GM12865 (cell line): ENCODE measurements around the gene PSMG3.
"Not testable (repeated sequence)": the region's sequence is repeated elsewhere in the genome, so short reads cannot be mapped to it uniquely, and the experiment has no call there.

Experiments
- DNase-seq: peaks from one replicate; pipeline ENCODE4 v3.0.0; 2010; ENCODE audit warnings: low read depth
- H3K4me3 ChIP-seq: 2 replicates; pipeline ENCODE4 v1.5.1; 2011; ENCODE audit warnings: mild to moderate bottlenecking, low read depth, low read length, control low read depth
- TF ChIP-seq, protein P1 (sequence below): IDR thresholded peaks from 2 replicates; pipeline ENCODE4 v1.5.1; 2011; ENCODE audit warnings: low read length, control low read depth, low read depth, inconsistent platforms; ENCODE audit not compliant: insufficient read depth; ENCODE audit errors: missing control alignments

Gene PSMG3

DNA sequence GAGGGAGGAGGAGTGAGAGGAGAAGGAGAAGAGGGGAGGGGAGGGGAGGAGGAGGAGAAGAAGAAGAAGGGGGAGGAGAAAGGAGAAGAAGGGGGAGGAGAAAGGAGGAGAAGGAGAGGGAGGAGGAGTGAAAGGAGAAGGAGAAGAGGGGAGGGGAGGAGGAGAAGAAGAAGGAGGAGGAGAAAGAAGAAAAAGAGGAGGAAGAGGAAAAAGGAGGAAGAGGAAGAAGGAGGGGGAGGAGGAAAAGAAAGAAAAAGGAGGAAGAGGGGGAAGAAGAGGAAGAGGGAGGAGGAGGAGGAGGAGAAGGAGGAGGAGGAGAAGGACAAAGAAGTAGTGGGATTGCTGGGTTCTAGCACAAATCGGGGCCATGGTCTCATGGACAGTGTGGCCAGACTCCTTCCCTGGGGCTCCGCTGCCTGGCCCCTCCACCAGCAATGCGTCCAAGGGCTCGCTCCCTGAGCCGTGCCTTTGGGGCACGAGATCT is 43.5 kb downstream of the PSMG3 start:
- TF ChIP-seq, protein P1, sequence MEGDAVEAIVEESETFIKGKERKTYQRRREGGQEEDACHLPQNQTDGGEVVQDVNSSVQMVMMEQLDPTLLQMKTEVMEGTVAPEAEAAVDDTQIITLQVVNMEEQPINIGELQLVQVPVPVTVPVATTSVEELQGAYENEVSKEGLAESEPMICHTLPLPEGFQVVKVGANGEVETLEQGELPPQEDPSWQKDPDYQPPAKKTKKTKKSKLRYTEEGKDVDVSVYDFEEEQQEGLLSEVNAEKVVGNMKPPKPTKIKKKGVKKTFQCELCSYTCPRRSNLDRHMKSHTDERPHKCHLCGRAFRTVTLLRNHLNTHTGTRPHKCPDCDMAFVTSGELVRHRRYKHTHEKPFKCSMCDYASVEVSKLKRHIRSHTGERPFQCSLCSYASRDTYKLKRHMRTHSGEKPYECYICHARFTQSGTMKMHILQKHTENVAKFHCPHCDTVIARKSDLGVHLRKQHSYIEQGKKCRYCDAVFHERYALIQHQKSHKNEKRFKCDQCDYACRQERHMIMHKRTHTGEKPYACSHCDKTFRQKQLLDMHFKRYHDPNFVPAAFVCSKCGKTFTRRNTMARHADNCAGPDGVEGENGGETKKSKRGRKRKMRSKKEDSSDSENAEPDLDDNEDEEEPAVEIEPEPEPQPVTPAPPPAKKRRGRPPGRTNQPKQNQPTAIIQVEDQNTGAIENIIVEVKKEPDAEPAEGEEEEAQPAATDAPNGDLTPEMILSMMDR: no peak

DNA sequence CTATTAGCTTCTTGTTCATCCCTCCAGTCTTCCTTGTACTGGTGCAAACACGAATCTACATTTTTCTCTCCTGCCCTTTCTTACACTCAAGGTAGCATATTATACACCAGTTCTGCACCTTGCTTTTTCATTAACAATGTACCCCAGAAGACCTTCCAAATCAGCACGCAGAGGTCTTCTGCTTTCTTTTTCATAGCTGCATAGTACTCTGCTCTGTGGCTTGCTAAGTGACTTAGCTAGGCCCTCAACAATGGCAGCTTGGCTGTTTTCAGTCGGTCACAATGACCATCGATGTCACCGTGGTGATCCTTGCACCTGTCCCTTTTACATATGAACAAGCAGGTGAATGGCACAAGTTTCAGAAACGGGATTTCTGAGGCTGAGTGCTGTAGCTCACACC is 44.4 kb downstream of the PSMG3 start:
- TF ChIP-seq, protein P1: no peak
- no peak for DNase-seq
- H3K4me3 ChIP-seq: no peak overlapping the region

More for the DNA sequence above, 43.5 kb downstream of the PSMG3 start:
- no peak for DNase-seq
- H3K4me3 ChIP-seq: no peak overlapping the region

DNA sequence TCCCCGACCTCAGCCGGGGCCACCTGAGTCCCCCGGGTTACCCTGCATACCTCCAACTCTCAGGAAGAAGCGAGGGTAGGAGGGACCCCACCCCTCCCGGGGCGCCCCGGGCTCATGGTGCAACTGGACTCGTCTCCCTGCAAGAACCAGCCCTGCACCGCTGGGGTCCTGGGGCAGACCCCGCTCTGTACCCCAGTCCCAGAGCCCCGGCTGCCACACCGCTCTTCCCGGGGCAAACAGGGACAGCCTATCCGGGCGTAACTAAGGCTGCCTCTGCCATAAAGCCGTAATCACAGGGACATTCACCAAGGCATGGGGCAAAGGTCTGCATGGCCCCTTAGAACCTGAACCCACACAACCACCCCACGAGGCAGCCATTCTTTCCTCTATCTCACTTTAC is 46.0 kb downstream of the PSMG3 start:
- DNase-seq: no peak
- TF ChIP-seq, protein P1: no peak
- H3K4me3 ChIP-seq: no peak overlapping the region

DNA sequence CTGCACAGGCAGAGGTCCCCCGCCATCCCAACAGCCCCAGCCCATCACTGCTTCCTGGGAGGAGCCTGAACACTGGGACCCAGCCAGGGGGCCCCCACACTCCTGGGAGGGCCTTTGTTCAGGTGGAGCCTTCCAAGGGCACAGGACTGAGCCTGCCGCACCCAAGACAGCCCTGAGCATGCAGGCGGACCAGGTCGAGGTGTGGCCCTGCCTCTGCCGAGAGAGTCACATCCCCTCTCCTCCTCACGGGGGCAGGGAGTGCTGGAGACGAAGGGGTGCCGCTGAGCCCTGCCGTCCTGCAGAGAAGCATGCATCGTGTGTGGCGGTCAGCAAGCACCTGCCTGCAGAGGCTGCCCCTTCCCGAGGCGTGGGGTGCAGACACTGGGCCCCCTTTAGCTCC is 46.6 kb downstream of the PSMG3 start:
- no peak overlapping the region for H3K4me3 ChIP-seq
- DNase-seq: no peak
- TF ChIP-seq, protein P1: no peak

DNA sequence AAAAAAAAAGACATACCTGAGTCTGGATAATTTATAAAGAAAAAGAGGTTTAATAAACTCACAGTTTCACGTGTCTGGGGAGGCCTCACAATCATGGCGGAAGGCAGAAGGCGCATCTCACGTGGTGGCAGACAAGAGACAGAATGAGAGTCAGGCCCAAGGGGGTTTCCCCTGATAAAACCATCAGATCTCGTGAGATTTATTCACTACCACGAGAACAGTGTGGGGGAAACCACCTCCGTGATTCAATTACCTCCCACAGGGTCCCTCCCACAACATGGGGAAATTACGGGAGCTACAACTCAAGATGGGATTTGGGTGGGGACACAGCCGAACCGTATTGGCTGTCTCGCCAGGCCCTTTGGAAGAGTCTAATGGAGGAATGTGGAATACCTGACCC is 48.4 kb downstream of the PSMG3 start:
- no peak for DNase-seq
- no peak overlapping the region for H3K4me3 ChIP-seq
- TF ChIP-seq, protein P1: no peak

DNA sequence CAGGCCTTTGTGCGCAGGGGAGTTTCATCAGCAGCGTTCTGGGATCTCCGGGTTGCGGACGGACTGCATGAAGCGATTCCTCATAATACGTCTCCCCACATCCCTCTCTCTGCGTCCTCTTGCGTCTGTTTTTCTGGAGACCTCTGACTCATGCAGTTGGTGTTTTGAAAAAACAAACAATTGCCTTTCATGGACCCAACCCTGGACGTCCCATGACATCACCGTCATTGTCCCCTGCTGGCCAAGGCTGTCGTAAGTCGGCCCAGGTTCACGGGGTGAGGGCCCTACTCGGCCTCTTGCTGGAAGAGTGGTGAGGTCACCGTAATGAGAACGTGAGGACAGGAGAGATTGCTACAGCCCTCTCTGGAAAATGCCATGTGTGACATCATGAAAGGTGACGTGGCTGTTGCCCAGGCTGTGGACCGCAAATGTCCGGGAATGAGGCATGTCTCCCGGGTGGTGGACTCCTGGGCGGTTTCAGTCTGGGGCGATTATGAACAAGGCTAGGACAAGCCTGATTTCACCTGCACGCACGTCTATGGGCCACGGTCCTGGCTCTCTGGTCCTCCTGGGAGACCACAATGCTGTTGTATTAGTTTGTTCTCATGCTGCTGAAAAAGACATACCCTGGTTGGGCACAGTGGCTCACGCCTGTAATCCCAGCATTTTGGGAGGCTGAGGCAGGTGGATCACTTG is 49.1 kb downstream of the PSMG3 start:
- H3K4me3 ChIP-seq: no peak overlapping the region
- no peak for DNase-seq
- TF ChIP-seq, protein P1: no peak

DNA sequence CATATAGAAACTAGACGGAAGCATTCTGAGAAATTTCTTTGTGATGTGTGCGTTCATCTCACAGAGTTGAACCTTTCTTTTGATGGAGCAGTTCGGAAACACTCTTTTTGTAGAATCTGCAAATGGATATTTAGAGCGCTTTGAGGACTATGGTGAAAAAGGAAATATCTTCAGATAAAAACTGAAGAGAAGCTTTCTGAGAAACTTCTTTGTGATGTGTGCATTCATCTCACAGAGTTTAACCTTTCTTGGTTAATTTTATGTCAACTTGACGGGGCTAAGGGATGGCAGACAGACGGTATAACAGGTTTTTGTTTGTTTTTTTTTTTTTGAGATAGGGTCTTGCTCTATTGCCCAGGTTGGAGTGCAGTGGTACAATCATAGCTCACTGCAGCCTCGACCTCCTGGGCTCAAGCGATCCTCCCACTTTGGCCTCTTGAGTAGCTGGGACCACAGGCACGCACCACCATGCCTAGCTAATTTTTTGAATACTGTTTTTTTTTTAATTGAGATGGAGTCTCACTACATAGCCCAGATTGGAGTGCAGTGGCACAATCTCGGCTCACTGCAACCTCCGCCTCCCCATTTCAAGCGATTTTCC is 50.4 kb downstream of the PSMG3 start:
- not testable (repeated sequence) for DNase-seq, H3K4me3 ChIP-seq
